Measurements from ENCODE around the gene CORIN.
"Not testable (repeated sequence)": the region's sequence is repeated elsewhere in the genome, so short reads cannot be mapped to it uniquely, and the experiment has no call there.

CORIN gene

DNA sequence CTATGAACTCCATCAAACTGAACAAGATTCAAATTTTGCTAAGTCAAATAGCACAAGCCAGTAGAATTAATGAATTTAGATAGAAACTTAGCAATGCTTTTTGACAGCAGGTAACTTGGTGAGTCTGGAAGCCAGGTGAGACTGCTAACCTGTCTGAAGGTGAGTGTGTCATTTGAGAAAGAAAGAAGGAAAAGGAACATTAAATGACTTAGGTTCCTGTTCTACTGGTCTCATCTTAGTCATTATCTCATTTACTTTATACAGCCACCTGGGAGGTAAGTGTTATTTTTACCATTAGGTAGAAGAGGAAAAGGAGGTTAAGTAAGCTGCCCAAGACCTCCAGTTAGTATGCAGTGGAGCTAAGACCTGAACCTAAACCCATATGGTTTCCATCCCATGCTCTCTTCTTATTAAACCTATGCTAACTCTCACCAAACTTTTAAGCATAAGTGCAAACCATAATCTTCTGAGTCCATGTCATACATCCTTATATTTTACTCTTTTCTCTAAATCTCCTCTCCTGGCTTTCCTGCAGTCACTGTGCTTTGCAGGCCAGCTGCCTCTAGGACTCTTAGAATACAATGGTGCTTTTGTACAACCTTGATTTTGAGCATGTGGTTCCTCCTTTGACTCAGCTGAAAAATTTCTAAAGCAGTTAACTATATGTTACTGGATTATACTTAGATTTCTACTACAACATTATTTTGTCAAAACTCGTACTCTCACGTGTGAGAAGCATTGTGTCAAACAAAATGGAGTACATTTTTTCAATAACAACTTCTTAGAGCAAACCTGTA, 284.3 kb downstream of the CORIN start:
- DNase-seq, result no peak

GRCh38 chr4:47551682-47552081, 286.2 kb downstream of the CORIN start:
- no peak for DNase-seq

DNA sequence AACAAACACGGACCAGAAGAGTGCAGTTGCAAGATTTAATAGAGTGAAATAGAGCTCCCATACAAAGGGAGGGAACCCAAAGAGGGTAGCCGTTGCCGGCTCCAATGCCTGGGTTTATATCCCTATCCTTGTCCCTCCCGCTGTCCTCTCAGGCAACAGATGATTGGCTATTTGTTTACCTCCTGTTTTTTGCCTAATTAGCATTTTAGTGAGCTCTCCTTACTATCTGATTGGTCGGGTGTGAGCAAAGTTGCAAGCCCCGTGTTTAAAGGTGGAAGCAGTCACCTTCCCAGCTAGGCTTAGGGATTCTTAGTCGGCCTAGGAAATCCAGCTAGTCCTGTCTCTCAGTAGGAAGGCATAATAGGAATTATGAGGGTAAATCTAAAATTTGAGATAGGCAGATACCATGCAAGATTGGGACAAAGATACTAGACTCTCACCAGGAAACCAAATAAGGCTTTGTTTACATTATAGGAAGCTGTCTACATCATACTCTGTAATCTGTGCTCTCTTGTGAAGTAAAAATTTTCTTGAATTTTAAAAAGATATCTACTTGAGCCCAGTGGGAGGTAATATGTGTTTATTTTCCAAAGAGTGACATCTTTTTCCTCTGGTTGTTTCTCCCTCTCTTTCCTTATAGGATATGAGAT, 286.8 kb downstream of the CORIN start:
- no peak for DNase-seq

GRCh38 chr4:47550357-47550756, 287.5 kb downstream of the CORIN start:
- DNase-seq, result not testable (repeated sequence)

Measured in activated T-cell treated with anti-CD3 and anti-CD28 coated beads for 4 hours (primary cell).